ENCODE data around the gene ITIH5. TPM values are rescaled to one million over a fixed set of nuclear protein-coding genes. Genes with fewer than 3 reads are reported as not detected.

The ITIH5 gene
- total and polyA plus RNA-seq, 9 of the 15 experiments (the other 6 are each of a cell fraction or from before 2014, with no cell fraction given) = 0.52 to 4.5 (median 2.6) TPM

- in situ Hi-C loops (cut with MboI) (no loop called here), intact Hi-C loops (cut with micrococcal nuclease) (no loop called here)
- no TSS peak for BruUV-seq (replicated peaks)
- POLR2A ChIA-PET = interaction anchor here (0.5 to 0.6 kb wide), 2 partner anchors 12 to 192 kb away, joined by 3 read pairs; no protein-coding TSS in a partner anchor
- CTCF ChIA-PET (ENCODE audit: low intra/inter-chr PET ratio) = no interaction called here
- TF ChIP-seq, protein P1, sequence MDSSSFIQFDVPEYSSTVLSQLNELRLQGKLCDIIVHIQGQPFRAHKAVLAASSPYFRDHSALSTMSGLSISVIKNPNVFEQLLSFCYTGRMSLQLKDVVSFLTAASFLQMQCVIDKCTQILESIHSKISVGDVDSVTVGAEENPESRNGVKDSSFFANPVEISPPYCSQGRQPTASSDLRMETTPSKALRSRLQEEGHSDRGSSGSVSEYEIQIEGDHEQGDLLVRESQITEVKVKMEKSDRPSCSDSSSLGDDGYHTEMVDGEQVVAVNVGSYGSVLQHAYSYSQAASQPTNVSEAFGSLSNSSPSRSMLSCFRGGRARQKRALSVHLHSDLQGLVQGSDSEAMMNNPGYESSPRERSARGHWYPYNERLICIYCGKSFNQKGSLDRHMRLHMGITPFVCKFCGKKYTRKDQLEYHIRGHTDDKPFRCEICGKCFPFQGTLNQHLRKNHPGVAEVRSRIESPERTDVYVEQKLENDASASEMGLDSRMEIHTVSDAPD (CRISPR knock-in tag; IDR thresholded peaks at IDR 0.05) = no peak
- TF ChIP-seq ETS2 (tag; IDR thresholded peaks at IDR 0.05; ENCODE audit: borderline replicate concordance, poor library complexity, severe bottlenecking) (no peak), CBFA2T3 (IDR thresholded peaks at IDR 0.05) (no peak), CCAR2 (IDR thresholded peaks at IDR 0.05; ENCODE audit: low read depth, low read length) (no peak), PHF21A (IDR thresholded peaks at IDR 0.05; ENCODE audit: borderline replicate concordance, low read depth) (no peak), MEF2A (IDR thresholded peaks at IDR 0.05; ENCODE audit: control insufficient read depth, low read depth, low read length) (no peak), SMARCB1 (IDR thresholded peaks at IDR 0.05; ENCODE audit: insufficient read length, low read depth) (no peak), KAT8 (IDR thresholded peaks at IDR 0.05; ENCODE audit: low read depth) (no peak), ZBTB1 (CRISPR knock-in tag; IDR thresholded peaks at IDR 0.05; ENCODE audit: borderline replicate concordance, low read depth) (no peak), PHF20 (IDR thresholded peaks at IDR 0.05; ENCODE audit: partially characterized antibody) (no peak), SMC3 (conservative IDR thresholded peaks at IDR 0.05; ENCODE audit: insufficient read depth, low read depth, low read length) (no peak), MIER1 (IDR thresholded peaks at IDR 0.05; ENCODE audit: low read depth) (no peak), SIN3B (IDR thresholded peaks at IDR 0.05; ENCODE audit: low read depth) (no peak), TAF7 (tag; IDR thresholded peaks at IDR 0.05) (no peak), ZNF408 (CRISPR knock-in tag; IDR thresholded peaks at IDR 0.05; ENCODE audit: low read depth) (no peak), EGR1 (conservative IDR thresholded peaks at IDR 0.05) (no peak), POLR2AphosphoS5 (IDR thresholded peaks at IDR 0.05; ENCODE audit: control insufficient read depth, insufficient read depth, low read depth, low read length) (no peak), E2F8 (IDR thresholded peaks at IDR 0.05; ENCODE audit: low read depth, partially characterized antibody) (no peak)
- DNase-seq (ENCODE audit: extremely low read depth in 1 of 4, low spot score in 3 of 4) (no peak), FAIRE-seq (no peak), ATAC-seq (no peak)
- Histone ChIP-seq H3K9me1 (ENCODE audit: control insufficient read depth, insufficient read depth, low read length) (no peaks in the 10 kb centered on the region), H3K27me3 (ENCODE audit: control insufficient read depth in 2 of 2, insufficient read depth in 2 of 2, low read length in 2 of 2) (peaks cover 11 to 31% of the 10 kb centered on the region in 2 experiments; a peak in 3 of 5 replicates), H3K27ac (ENCODE audit: extremely low read depth, low read depth, low read length) (no peak overlapping the region), H2AFZ (ENCODE audit: low read depth, low read length) (no peak overlapping the region), H3K4me3 (no peak overlapping the region), H4K20me1 (replicated peaks; ENCODE audit: control insufficient read depth, insufficient read depth, low read length) (no peaks in the 10 kb centered on the region; the same call in 1 of the 2 replicates), H3K36me3 (ENCODE audit: control insufficient read depth, insufficient read depth, low read length) (no peaks in the 10 kb centered on the region), H3K9me3 (replicated peaks; ENCODE audit: control insufficient read depth, insufficient read depth, low read depth, low read length) (no peaks in the 10 kb centered on the region; the same call in 1 of the 2 replicates), H3K4me1 (replicated peaks in 1 of 2; ENCODE audit: control insufficient read depth in 2 of 2, insufficient read depth in 2 of 2, low read length in 2 of 2) (no peaks in the 10 kb centered on the region), H3K4me2 (ENCODE audit: insufficient read depth, low read length) (no peak overlapping the region), H3K9ac (ENCODE audit: insufficient read depth in 1 of 2, low read depth in 2 of 2, low read length in 2 of 2) (no peak overlapping the region), H3K79me2 (ENCODE audit: control insufficient read depth, insufficient read depth, low read length) (no peaks in the 10 kb centered on the region)
- 9% methylated on average over 22 of the region's 25 CpGs for WGBS (ENCODE audit: insufficient coverage, low coverage, missing lambda C conversion rate)
Measured at GRCh38 chr10:7579681-7580080, 87.1 kb downstream of the ITIH5 start.
